ENCODE data around the gene ZNF605. TPM values are rescaled to one million over a fixed set of nuclear protein-coding genes. Genes with fewer than 3 reads are reported as not detected.
"Not testable (repeated sequence)": the region's sequence is repeated elsewhere in the genome, so short reads cannot be mapped to it uniquely, and the experiment has no call there.

Gene ZNF605
- total RNA-seq, 1 donor from 2014 or later = 17.7 TPM

- no peak for DNase-seq (ENCODE audit: low spot score)
These were observed 5.9 kb downstream of the ZNF605 start for GRCh38 chr12:132949936-132950837.

- no peak for DNase-seq (ENCODE audit: low spot score)
These were observed 7.7 kb downstream of the ZNF605 start for GRCh38 chr12:132948146-132949066.

DNA sequence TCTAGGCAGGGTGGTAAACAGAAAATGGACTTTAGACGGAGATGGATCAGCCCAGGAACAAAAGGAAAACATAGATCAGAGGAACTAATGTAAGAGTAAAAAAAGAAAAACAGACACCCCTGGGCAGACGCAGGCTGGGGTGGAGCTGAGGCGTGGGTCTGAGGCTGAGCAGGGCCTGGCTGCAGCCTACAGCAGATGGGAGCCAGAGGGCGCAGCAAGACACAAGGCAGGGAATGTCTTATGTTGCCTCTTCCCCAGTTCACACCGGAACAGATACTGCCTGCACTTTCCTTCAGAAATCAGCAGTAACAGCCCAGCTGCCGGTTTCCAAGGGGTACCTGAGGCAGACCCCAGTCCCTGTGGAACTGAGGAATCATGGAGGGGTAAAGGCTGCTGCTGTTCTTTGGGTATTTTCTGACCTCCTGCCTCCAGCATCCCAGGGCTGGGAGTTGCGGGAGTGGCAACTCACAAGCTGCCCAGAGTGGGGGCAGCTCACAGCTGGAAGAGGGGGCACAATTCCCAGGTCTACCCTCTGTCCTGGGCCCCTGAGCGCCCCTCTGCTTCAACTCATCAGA is 9.8 kb downstream of the ZNF605 start:
- no peak for DNase-seq (ENCODE audit: low spot score)

GRCh38 chr12:132945806-132946205 is 10.3 kb downstream of the ZNF605 start:
- no peak for DNase-seq (ENCODE audit: low spot score)

GRCh38 chr12:132942611-132943010 is 13.5 kb downstream of the ZNF605 start:
- no peak for DNase-seq (ENCODE audit: low spot score)

DNA sequence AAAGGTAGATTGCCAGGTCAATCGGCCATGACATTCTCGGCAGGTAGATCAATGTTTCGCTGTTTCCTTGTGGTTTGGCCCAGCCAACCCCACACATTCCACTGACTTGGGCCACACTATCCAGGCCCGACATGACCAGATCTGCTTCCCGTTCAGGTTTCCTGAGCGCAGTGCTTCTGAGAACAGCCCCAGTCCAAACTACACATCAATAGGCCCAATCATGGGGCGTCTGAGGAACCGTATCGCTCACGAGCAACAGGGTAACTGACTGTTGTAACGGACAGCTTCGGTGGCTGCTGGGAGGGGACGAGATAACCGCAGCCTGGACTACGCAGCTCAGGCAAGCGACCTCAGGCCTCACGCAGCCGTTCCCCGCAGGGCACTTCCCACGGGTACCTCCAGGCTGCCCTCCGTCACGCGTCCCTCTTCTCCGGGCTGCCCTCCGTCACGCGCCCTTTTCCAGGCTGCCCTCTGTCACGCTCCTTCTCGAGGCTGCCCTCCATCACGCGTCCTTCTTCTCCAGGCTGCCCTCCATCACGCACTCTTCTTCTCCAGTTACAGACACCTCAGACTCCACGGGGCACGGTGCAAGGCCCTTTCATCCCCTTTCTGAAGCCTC is 14.7 kb downstream of the ZNF605 start:
- DNase-seq (ENCODE audit: low spot score) = no peak

GRCh38 chr12:132940071-132940719 is 15.9 kb downstream of the ZNF605 start:
- DNase-seq (ENCODE audit: low spot score) = no peak

GRCh38 chr12:132938807-132939206 is 17.3 kb downstream of the ZNF605 start:
- DNase-seq (ENCODE audit: low spot score) = not testable (repeated sequence)

- DNase-seq (ENCODE audit: low spot score) = no peak
These were observed 18.6 kb downstream of the ZNF605 start for GRCh38 chr12:132937476-132937875.

DNA sequence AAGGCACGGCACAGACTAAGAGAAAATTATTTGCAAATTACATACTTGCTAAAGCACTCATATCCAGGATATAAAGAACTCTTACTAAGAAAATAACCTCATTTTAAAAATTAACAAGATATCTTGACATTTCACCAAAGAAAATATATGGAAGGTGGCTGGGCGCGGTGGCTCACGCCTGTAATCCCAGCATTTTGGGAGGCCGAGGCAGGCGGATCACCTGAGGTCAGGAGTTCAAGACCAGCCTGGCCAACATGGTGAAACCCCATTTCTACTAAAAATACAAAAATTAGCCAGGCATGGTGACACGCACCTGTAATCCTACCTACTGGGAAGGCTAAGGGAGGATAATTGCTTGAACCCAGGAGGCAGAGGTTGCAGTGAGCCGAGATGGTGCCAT is 19.2 kb downstream of the ZNF605 start:
- DNase-seq (ENCODE audit: low spot score) = not testable (repeated sequence)

DNA sequence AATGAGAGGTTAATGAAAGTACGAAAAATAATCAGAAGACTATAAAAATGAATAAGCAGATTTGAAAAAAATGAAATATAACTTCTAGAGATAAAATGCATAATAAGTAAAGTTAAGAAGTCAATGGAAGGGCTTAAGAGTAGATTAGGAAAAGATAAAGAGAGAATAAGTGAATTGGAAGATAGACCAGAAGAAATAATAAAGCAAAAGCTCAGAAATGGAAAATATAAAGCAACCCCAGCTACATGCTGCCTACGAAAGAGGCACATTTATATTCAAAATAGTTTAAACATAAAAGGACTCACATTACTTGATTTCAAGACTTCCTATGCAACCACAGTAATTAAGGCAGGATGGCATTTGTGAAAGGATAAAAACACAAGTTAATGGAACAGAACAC is 19.9 kb downstream of the ZNF605 start:
- DNase-seq (ENCODE audit: low spot score) = no peak

DNA sequence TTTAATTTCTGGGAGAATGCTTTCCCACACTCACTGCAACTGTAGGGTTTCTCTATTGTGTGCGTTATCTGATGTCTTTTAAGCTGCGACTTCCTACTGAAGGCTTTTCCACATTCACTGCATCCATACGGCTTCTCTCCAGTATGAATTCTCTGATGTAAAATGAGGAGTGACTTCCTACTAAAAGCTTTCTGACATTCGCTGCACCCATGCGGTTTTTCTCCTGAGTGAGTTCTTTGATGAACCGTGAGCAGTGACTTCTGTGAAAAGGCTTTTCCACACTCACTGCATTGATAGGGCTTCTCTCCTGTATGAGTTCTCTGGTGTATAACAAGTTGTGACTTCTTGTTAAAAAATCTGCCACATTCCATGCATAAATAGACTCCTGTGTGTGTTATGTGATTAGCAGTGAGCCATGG is 29.7 kb downstream of the ZNF605 start:
- no peak for DNase-seq (ENCODE audit: low spot score)

DNA sequence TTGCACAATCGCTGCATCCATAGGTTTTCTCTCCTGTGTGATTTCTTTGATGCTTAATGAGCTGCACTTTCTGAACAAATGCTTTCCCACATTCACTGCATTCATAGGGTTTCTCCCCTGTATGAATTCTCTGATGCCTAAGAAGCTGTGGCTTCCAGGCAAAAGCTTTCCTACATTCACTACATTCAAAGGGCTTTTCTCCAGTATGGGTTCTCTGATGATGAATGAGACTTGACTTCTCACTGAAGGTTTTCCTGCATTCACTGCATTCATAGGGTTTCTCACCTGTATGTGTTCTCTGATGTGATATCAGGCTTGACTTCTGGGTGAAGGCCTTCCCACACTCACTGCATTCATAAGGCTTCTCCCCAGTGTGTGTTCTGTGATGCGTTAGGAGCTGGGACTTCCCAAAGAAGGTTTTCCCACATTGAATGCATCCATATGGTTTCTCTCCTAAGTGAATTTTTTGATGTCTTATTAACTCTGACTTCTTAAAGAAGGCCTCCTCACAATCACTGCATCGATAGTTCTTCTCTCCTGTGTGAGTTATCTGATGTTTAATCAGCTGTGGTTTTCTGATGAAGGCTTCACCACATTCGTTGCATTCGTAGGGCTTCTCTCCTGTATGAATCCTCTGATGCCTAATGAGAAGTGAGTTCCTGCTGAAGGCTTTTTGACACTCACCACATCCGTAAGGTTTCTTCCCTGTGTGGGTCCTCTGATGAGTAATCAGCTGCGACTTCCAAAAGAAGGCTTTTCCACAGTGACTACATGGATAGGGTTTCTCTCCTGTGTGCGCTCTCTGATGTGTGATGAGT is 30.3 kb downstream of the ZNF605 start:
- DNase-seq (ENCODE audit: low spot score) = no peak

- DNase-seq (ENCODE audit: low spot score) = no peak
These were observed 31.8 kb downstream of the ZNF605 start for GRCh38 chr12:132924356-132924755.

GRCh38 chr12:132923356-132923909 is 32.7 kb downstream of the ZNF605 start:
- DNase-seq (ENCODE audit: low spot score) = no peak

DNA sequence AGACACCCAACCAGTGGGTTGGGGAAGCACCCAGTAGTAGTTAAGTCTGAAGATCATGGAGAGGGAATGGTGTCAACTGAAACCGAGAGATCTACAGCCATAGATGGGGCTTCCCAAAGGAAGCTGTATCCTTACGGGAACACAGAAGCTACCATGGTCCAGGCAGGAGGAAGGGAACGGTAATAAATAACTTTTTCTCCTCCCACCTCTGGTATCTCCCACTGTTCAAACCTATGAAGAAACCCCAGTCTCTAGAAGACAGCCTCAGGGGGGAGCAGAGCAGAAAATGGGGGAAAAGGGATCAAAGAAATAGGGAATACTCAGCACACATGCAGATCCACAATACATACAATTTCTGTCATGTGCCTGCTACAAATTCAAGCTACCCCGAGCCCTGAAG is 33.4 kb downstream of the ZNF605 start:
- no peak for DNase-seq (ENCODE audit: low spot score)

- DNase-seq (ENCODE audit: low spot score) = no peak
These were observed 34.4 kb downstream of the ZNF605 start for GRCh38 chr12:132921685-132922084.

- DNase-seq (ENCODE audit: low spot score) = no peak
These were observed 37.4 kb downstream of the ZNF605 start for GRCh38 chr12:132918680-132919079.

GRCh38 chr12:132909030-132909368 is 47.1 kb downstream of the ZNF605 start:
- no peak for DNase-seq (ENCODE audit: low spot score)
